ENCODE results near the gene ZBTB45.

ZBTB45 gene

DNA sequence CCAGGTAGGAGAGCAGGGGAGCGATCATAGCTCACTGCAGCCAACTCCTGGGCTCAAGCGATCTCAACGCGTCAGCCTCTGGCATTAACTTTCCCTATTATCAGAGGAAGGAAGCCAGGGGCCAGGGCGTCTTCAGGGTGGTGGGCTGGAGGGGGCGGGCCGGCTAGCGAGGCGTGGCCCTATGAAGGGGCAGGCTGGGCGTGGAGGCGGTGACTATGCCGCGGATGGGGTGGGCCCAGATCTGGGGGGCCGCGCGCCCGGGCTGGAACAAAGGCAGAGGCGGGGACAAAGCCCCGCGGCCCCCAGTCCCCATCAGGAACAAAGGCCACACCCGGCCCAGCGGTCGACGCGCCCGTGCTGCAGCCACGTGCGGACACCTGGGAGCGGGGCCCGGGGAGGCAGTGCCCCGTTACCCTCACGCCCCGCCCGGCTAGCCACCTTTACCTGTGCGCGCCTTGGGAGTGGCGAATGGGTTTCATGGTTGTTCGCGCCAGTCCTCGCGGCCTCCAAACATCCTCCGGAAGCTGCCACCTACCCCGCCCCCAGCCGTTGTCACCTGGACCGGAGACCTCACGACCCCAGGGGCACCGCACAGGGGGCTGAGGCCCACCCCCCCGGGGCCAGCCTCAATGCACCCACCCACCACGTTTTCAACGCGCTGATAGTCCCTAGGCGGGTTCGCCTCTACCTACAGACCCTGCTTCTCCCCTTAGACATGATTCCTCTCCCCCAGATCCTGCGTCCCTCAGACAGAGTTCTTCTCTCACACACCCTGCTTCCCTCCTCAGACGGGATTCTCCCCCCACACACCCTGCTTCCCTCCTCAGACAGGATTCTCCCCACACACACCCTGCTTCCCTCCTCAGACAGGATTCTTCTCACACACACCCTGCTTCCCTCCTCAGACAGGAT lies 18.9 kb upstream of the ZBTB45 start:
- DNase-seq = peak; percentile 73

DNA sequence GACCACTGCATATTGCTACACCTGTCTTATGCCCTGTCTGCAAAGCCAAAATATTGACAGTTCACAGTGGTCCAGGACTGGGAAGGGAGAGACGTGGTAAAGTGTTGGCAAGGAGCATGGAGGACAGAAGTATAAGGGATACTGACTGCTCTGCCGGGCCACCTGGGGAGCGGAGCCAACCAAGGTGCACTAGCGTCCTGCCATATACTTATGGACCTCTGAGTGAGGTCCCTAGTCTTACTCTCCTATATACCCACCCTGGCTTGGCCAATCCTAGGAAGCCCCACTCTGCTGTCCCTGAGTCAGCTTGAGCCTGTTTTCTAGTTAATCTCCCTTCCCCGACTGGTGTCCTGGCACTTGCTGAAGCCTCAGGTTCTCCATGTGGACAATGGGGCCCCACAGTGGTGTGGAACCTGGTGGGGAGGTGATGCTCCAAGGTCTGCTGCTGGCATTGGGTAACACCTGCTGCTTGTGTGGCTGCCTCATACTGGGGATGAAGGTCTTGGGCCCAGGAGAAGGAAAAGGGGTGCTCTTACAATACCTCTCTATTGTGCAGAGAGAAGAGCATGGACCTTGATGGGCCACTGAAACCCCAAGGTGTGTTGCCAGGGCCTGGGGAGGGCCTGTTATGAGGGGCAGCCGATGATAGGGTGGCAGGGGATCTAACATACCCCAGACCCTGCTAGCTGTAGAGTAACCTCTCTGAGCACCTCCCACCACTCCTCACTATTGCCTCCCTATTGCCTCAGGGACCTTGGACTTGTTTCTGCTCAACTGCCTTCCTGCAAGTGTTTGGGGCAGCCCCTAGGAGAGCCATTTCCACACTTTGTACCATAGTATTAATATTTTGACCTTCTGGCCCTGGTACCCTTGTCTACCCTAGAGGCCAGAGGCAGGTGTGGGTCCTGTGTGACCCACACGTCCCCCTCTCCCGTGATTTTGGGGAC lies 17.5 kb upstream of the ZBTB45 start:
- DNase-seq = no peak

DNA sequence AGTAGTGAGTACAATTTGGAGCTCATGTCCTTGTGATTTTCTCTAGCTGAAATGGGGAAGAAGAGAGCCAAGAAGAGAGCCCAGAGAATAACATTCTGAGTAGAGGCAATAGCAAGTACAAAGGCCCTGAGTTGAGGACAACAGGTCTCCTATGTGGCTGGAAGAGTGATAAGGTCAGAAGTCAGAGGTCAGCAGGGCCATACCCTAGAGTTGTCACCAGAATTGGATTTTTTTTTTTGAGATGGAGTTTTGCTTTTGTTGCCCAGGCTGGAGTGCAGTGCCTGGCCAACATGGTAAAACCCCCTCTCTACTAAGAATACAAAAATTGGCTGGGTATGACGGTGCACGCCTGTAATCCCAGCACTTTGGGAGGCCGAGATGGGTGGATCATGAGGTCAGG lies 16.2 kb upstream of the ZBTB45 start:
- DNase-seq = no peak

DNA sequence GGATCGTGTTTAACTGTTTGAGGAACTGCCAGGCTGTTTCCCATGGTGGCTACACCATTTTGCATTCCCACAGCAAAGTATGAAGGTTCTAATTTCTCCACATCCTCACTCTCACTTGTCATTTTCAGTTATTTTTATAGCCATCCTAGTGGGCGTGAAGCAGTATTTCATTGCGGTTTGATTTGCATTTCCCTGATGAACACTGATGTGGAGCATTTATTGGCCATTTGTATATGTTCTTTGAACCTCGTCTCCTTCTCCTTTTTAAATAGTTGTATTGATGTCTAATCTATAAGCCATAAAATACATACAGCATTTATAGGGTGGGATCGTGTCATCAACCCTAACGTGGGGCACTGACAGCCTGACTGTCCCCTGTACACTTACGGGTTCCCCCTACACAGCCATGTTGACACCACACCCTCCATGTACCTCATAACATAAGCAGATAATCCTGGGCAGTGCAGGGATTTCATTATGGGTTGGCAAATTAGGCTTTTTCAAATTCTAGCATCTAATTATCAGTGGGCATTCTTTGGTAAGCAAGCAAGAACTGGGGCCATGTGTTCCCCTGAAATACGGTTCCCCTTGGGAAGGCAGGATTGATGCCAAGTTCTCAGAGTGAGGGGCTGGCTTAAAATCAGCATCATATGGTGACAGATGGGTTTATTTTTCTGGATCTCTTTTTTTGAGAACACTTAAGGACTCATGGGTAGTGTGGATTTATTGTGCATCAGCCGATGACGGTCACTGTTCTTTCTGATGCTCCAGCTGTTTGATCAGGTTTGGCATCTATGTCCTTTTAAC lies 11.6 kb upstream of the ZBTB45 start:
- no peak for DNase-seq

DNA sequence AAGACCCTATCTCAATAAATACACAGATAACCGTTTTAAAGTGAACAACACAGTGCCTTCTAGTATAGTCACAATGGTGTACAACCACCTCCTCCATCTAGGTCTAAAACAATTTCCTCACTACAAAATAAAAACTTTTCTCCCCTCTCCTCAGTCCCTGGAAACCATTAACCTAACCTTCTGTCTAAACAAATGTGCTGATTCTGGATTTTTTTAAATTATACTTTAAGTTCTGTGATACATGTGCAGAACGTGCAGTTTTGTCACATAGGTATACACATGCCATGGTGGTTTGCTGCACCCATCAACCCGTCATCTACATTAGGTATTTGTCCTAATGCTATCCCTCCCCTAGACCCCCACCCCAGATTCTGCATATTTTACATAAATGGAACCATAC lies 9.8 kb upstream of the ZBTB45 start:
- no peak for DNase-seq

DNA sequence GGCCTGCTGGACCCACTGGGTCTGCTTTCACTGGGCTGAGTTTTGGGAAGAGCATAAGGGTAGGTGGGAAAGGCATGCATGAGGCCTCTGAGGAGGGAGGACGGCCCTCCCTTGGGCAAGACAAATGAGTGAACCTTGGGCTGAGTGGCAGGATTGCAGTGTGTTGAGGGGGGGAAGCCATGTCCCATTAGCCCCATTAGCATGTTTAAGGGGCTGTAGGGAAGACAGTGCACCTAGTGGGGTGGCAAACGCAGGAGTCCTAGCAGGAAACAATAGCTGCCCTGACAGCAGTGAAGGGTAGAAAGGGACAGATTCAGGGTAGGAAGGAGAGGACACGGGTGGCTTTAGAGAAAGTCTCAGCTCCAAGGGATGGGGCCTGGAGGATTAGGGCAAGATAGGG lies 3.1 kb upstream of the ZBTB45 start:
- DNase-seq = no peak

DNA sequence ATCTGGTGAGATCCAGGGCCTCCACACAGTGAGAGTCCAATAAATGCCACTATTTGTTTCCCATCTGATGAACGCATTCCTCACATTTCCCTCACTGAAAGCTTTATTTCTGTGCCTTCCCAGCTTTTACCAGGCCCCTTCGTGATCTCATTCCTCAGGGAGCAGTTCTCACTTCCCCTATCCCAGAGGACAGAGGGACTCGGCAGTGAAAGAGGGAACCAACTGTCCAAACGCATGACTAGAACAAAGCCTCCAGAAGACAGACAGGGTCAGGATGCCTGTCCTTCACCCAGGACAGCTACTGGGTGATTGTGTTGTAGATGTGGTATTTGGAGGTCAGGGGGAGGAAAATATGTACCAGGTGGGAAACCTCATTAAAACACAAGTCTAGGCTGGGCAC lies 2.0 kb upstream of the ZBTB45 start:
- DNase-seq = no peak

DNA sequence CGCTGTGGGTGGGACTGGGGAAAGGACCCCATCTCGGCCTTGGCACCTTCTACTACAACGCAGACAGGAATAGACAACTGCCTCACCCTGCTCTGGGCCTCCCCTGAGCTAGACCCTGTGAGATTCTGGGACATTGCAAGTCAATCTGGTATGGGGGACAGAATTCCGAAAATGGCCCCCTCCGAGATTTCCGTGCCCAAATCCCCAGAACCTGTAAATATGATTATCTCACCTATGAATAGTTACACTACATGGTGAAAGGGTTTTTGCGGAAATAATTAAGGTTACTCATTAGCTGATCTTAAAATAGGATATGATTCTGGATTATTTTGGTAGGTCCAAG lies 618 bp upstream of the ZBTB45 start:
- no peak for DNase-seq

DNA sequence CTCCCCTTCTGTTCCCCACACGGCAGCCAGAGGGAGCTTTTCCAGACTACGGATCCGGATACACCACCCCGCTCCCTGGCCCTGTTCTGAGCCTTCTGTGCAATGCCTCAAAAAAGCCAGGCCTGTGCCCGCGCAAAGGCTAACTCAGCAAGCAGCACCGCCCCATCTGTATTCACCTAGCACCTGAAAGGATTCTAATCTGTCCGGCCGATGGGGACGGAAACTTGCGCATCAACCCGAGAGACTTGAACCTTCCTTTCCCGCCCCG lies 589 bp downstream of the ZBTB45 start:
- DNase-seq = peak; percentile 75

DNA sequence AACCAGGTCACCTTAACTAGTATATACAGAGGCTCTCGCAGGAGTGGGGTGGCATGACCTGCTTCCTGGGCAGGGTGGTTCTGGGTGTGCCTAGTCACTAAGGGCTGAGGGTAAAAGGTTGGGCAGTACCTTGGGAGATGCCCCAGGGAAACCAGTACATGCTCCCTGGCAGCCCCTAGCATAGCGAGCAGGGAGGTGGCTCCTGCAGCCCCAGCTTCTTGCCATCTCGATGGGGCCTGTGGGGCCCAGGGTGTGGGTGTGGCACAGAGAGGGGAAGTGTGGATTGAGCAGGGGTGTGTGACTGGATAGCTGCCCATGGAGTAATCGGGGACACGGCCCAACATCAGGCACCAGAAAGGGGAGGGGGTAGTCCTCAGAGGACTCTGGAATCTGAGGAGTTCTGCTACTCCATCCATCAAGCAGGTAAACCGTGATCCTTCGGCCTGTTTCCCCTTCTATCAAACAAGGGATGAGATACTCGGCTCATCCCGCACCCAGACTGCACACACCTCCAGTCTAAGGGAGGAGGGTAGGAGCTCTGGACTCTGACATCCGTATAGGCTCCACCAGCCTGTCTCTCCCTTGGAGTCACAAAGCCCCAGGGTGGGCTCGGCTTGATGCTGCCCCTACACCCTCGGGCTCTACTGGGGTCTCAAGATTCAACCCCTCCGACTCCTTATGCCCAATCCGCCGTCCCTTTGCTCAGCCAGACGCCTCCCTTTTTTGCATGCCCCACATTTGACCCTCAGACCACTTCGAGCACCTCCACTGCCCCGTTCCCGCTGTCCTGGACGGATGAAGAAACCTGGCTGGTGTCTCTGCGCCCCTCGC lies 1.1 kb downstream of the ZBTB45 start:
- peak; percentile 63 for DNase-seq

DNA sequence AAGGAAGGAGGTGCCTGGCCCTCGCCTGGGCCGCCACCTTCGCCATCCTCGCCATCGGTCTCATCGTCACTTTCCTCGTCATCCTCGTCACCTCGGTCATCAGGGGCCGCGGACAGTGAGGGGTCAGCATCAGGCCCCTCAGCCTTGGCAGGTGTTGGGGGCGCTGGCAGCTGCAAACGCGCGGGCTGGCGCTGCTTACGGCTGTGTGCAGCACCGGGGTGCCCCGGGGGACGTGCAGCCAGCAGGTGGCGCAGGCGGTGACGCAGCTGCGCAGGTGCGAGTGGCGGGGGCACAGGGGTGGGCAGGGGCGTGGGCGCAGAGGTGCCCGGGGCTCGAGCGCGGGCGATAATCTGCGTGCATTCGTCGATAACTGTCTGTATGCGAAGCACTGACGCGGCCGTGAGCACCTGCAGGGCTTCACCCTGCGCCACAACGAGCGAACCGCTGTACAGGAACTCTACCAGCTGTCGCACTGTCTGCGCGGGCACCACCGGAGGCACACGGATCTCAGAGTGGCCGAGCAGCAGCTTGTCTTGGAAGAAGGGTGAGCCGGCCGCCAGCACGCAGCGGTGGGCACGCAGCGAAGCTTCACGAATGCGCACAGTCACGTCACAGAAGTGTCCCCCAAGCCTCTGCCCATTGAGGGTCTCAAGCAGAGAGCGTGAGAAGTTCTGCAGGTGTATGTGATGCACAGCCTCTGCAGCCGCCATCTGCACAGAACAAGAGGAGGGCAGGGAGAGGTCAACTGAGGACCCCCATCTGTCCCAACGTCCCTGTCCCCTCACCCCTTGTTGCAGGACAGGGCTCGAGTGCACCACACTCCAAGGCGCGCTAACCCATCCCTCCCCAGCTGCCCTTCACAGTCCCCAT lies 2.4 kb downstream of the ZBTB45 start:
- DNase-seq = no peak

DNA sequence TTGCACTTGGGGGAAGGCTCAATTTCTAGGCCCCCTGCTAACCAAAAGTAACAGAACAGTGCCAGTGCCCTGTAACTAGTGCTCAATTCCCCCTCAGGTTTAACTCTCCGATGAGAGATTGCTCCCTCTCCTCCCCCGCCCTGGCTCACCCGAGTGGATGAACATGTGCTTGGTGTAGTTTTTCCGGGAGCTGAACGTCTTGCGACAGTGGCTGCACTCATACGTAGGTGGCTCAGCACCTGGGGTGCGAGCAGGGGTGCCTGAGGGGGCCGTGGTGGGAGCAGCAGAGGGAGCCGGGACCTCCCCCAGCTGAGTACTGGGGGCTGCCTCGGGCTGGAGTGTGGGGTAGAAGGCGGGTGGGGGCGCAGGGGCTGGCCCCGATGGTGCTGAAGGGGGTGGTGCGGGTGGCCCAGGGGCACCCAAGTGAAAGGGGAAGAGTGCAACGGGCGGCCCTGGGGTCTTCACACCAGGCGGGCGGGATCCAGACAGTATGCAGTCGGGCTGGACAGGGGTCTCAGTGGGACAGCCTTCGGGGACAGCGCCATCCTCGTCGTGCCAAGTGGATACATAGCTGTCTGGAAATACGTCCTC lies 3.3 kb downstream of the ZBTB45 start:
- DNase-seq = no peak

DNA sequence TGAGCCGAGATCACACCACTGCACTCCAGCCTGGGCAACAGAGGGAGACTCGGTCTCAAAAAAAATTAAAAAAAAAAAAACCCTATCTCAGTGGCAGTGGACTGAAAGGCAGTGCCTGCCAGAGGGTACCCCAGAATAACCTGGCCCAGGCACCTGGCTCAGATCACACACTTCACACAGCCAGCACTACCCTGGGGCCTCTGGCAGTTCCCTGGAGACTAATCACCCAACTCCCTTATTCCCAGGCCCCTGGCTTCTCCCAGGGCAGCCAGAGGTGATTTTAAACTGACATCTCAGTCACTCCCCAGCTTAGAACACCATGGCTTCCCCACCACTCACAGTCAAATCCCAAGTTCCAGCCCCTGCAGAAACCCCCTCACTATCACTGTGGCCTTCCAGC lies 4.4 kb downstream of the ZBTB45 start:
- DNase-seq = no peak

DNA sequence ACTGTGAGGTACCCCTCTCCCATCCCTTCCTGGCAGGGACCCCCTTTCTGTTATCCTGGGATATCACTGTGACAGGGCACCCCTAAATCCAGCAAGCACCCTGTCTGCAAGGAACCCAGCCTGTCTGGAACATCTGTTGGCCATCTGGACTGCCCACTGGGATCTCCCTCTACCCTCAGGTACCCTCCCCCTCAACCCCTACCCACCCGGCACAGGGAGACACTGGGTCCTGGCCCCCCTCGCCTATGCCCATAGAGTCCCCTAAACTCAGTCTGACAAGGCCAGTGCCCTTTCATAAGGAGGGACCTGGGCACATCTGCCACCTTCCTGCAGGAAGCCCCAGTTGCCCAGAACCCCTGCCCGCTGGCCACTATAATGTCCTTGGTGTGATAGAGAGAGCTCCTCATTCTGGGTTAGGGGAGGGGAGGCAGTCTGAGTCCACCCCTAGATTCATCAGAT lies 5.0 kb downstream of the ZBTB45 start:
- DNase-seq = peak; percentile 61

DNA sequence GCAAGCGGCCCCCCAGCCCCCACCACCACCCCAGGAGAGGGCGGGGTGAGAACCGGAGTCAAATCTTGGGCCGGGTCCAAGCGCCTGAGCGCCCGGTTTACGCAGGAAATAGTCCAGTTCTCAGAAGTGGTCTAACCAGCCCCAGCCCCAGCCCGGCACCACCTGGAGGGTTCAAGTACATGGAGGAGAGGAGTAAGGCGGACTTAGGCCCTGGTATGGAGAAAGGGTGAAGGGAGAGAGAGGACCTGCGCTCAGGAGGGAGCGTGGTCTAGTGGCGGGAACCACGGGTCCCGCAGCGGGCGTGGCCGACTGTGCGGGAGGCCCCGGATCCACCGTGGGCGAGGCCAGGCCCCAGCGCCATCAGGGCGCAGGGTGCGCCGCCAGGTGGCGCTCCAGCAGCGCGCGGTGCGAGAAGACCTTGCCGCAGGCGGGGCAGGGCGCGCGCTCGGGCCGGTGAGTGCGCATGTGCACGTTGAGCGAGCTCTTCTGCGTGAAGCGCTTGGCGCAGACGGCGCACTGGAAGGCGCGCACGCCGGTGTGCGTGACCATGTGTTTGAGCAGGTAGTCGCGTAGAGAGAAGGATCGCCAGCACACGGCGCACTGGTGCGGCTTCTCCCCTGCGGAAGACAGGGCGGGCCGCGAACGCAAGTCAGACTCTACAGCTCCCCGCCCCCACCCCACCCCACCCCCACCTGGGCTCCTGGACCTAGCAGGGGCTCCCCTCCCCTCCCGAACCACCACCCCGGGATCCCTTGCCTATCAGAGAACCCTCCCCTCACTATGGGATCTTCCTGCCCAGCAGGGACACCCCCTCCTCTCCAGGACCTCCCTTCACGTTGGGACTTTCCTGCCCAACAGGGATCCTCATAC lies 5.7 kb downstream of the ZBTB45 start:
- peak; percentile 99 for DNase-seq

DNA sequence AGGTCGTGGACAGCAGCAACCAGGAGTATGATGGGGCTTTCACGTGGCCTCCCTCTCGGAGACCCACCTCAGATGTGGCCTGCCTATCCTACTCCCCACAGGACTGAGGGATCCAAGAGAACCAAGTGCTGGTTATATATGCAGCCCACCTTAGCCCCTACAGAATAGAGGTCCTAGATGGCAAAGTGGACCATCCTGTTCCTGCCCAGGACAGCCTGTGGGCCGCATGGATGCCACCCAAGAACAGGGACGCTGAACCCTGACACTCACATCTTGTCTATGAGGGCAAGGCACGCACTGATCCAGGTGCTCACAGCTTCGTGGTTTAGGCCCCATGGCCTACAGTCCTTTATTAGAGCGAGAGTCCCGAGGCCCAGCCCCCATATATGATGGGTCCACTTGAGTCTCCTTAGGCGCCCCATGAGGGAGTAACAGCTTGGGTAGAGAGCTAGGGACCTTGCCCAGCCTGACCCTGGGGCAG lies 6.4 kb downstream of the ZBTB45 start:
- no peak for DNase-seq

DNA sequence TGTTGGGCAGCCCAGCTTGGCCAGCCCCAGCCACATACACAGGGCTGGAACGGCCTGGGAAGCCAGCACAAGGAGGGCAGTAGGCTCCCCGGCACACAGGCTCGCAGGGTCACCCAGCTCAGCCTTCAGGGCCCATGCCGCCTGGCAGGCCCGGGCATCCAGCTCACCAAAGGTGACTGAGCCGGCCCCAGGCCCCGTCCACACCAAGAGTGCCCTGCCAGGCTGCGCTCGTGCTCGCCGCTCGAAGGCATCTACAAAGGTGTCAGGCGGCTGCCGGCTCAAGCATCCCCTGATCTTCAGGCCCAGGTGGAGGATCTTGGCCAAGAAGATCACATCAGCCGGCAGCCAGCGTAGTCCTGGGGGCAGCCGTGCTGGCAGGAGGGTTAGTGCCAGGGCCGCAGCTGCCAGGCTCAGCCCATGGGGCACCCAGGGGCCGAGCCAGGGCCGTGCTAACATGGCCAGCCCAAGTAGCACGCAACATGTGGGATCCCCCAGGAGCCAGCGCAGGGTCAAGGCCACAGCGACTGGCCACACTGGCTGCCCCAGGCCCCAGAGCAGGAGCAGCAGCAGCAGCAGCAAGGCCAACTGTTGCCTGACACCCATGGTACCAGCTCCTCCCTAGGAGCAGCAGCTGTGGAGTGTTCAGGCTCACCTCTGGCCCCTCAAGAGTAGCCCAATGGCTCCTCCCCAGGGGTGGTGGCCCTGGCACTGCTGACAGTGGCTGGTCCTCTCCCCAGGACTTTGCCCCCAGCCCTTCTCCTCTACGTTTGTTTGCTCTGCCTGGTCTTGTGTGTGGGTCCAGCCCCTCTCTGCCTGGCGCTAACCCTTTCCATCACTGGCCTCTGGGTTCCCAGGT lies 8.0 kb downstream of the ZBTB45 start, which contains the start of gene SLC27A5:
TSS of gene SLC27A5 (minus strand) at position 640 of the 856 bp plus-strand sequence. CDS start at position 603, 37 bp downstream.
- DNase-seq = no peak

DNA sequence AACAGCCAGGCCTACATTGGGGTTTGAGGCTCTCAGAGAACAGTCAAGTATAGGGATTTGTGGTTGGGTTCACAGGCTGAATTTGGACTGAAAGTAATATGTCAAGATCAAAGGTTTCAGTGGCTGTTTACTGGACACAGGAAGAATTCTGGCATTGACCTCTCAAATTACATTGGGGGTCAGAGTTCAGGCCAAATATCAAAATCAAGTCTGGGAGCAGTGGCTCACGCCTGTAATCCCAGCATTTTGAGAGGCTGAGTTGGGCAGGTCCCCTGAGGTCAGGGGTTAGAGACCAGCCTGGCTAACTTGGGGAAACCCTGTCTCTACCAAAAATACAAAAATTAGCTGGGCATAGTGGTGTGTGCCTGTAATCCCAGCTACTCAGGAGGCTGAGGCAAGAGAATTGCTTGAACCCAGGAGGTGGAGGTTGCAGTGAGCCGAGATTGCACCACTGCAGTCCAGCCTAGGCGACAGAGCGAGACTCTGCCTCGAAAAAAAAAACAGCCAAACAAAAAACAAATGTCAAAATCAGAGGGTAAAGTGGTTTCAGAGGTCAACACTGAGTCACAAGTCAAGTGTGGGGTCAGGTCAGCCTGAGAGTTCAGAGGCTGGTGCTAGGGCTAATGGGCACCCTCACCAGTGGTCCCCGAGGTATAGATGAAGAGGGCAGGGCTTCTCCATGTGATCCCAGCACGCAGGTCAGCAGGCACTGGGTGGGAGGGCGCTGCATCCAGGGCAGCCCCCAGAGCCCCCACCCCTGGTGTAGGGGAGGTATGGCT lies 9.3 kb downstream of the ZBTB45 start:
- no peak for DNase-seq
